GM18861 (cell line): Measurements from ENCODE around the gene ATL2.
A peak's percentile ranks its signal among the peaks of the same experiment; 100 is the strongest.
"Not testable (repeated sequence)": the region's sequence is repeated elsewhere in the genome, so short reads cannot be mapped to it uniquely, and the experiment has no call there.

ENCODE experiments used
- ATAC-seq: cut with Tn5 transposase; IDR thresholded peaks from one replicate; pipeline ENCODE4 v1.9.1; 2021; ENCODE audit not compliant: unreplicated experiment

The ATL2 gene

DNA sequence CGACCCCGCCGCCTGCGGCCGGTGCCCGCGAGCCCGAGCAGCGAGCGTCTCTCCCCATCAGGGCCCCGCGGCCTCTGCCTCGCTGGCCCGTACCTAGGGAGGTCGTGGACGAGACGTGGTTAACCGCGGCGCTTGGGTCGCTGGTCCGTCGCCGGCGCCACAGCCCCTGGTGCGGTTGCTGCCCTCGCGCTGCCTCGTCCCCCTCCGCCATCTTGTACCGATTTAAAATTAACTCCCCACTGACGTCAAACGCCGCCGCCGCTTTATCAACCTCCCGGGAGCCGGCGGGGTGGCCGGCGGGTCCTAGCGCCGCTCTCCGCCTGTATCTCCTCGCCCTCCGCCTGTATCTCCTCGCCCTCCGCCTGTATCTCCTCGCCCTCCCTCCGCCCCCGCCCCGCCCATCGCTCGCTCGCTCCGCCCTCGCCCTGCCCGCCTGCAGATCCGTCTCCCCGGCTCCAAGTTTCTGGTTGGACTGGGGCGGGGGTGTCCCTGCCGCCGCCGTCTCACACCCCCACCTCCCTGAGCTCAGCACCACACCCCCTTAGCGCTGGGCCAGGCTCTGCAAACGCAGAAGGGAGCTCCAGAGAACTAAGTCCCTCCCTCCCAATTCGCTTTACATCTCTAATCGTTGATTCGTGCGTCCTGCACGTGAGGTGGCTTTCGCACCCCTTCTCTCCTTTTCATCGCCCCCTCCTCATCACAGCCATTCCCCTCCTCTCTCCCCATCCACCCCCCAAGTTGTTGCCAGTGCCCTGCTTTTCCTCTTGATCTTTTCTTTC lies at the start of gene ATL2:
ATL2 (minus strand) TSS at position 224 of the 779 bp plus-strand sequence; CDS start at position 211, 13 bp downstream.
- ATAC-seq = peak; percentile 76

DNA sequence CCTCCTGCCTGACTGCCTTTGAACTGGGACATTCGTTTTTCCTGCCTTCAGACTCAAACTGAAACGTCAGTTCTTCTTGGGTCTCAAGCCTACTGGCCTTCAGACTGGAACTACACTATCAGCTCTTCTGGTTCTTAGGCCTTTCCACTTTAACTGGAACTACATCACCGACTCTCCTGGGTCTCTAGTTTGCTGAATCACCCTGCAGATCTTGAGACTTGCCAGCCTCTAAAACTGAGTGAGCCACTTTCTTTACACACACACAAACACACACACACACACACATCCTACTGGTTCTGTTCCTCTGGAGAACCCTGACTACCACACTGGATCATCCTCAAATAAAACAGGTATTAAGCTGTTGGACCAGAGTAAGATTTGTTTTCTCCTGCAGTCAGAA lies 46.7 kb upstream of the ATL2 start:
- no peak for ATAC-seq

DNA sequence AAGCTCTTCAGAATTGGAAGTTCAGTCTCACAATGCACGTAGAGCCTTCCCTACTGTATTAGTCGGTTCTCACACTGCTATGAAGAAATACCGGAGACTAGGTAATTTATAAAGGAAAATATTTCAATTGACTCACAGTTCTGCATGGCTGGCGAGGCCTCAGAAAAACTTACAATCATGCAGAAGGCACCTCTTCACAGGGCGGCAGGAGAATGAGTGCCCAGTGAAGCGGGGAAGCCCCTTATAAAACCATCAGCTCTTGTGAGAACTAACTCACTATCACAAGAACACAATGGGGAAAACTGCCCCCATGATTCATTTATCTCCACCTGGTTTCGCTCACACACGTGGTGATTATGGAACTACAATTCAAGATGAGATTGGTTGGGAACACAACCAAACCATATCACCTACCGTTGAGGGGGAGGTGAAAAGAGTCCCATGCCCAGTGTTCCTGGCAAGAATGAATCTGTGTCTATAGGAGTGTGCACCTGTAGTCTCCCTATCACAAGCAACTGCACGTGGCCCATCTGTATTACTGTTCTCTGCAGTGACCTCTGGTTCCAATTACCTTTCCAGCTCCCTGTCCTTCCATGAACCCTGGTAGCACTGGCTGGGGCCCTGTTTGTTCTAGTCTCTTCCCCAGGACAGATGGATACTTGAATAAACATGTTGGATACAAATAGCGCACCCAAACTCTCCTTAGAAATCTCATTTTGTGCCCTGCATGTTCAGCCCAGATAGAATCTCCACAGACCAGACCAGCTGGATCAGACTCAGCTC lies 44.4 kb upstream of the ATL2 start:
- no peak for ATAC-seq

DNA sequence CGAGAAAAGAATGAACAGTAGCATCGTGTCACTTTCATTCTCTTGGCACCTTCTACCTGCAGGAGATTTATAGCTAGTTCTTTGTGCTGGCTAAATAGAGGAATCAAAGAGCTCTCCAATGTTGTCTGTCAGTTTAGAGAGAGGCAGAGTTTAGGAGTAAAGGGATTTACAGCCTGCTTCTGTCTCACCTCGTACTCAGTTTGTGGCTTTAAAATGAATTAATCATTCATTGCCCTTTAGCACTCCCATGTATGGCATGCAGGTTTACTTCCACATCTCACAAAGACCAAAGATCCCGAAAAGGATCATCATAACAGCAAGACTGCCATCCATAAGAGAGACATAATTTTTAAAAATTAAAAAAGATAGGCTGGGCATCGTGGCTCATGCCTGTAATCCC lies 42.4 kb upstream of the ATL2 start:
- no peak for ATAC-seq

DNA sequence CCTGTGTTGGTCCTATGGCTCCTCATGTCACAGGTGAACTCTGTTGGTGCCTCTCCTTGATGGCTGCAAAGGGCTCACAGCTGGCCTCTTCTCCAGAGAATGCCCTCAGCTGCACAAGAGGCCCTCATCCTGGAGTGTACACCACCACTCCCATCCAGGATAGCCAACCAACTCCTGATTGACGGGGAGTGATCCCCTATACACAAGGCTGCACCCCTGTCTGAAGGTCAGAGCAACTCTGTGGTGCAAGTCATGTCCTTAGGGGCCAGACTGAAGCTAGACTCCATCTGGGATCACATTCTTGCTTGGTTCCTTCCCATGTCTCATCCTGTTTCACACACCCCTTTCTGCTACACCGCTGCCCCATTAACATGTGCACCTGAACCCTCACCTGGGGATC lies 41.7 kb upstream of the ATL2 start:
- ATAC-seq = no peak

DNA sequence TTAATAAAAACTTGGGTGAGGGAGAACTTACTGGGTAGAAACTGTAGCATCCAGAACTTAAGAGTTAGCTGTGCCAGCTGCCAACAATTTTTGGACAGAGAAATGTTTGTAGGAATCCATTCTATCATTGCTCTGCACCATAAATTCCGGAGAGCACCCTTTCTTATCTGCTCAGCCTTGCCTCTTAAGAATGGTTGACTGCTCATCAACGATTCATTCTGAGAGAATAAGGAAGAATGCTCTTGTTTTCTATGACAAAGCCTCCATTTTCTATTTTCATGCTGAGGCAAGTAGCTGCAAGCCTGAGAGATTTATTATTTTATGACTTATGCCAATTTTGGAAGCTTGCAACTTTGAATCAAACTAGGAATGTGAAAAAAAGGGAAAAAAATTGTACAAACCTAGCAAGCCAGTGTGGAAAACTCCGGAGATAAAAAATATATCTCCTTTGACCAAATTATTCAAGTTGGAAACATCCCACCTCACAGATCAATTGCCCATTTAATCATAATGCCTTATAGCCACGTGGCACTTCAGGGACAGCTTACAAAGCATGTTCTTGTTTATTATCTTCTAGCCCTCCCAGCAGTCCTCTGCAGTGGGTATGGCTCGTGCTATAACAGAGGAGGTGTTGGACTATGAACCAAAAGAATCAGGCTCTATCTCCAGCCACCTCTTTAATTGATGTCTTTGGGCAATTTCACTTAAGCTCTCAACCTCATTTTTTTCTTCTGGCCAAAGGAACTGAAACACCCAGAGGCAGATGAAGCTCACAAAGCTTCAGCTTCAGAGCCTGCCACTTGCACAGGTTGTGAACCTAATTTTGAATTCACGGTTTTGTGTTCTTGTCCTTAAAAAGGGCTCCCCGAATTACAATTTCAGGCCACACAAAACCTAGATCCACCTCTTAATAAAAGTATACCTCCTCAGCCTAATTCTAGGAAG lies 40.9 kb upstream of the ATL2 start:
- no peak for ATAC-seq

DNA sequence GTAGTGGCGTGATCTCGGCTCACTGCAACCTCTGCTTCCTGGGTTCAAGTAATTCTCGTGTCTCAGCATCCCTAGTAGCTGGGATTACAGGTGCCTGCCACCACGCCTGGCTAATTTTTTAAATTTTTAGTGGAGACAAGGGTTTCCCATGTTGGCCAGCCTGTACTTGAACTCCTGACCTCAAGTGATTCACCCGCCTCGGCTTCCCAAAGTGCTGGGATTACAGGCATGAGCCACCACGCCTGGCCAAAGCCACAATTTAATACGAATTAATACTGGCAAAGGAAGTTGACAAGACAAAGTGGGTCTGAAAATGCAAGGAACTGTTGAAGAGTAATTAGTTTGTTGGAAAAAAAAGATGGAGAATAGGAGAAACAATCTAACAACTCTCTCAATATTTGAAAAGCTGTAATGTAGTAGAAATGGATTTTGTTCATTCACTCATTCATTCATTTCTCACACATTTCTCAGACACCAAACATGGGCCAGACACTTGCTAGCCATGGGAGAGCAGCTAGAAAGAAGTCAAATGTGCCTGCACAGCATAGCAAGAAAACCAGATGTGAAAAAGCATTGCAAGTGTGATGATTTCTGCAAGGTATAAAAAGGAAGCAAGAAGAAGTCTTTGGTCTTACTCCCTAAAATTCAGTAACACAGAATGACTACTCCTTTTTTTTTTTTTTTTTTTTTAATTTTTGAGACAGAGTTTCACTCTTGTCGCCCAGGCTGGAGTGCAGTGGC lies 39.4 kb upstream of the ATL2 start:
- no peak for ATAC-seq

DNA sequence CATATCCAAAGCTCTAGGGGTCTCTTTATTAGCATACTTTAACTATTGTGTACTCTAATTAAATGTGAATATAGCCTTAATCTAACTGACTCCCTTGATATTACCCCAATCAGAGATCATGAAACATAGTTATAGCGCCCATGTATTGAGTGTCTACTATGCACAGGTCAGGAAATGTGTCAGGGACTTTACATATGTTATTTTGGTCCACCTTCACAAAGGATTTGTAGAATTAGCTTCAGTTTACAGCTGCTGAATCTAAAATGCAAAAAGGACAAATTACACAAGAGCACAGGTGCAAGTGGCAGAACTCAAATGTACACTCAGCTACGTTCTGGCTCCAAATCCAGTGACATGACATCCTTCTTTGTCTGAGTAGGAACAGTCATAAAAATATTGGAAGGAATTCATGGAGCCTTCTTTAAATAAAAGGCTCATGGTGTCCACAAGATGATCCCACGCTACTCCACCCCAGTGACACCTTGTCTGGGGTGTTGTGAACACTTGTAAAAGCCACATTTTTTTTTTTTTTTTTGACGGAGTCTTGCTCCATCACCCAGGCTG lies 38.7 kb upstream of the ATL2 start:
- ATAC-seq = no peak

DNA sequence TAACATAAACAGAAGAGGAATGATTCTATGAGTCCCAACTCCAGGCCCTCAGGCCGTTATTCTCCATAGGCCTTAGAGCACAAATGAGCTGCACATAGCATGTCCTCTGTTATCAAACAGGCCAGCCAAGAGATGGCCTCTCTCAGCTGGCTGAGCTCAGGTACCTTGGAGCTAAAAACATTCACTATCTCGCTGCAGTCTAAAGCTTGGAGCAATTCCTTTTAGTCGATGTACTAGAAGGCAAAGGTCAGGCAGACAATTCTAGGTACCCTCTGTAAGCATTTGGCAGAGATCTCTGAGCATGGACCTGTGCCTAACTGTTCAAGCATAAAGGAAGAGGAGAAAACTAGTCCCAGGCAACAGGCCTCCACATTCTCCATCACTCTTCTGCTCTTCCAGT lies 38.0 kb upstream of the ATL2 start:
- no peak for ATAC-seq

DNA sequence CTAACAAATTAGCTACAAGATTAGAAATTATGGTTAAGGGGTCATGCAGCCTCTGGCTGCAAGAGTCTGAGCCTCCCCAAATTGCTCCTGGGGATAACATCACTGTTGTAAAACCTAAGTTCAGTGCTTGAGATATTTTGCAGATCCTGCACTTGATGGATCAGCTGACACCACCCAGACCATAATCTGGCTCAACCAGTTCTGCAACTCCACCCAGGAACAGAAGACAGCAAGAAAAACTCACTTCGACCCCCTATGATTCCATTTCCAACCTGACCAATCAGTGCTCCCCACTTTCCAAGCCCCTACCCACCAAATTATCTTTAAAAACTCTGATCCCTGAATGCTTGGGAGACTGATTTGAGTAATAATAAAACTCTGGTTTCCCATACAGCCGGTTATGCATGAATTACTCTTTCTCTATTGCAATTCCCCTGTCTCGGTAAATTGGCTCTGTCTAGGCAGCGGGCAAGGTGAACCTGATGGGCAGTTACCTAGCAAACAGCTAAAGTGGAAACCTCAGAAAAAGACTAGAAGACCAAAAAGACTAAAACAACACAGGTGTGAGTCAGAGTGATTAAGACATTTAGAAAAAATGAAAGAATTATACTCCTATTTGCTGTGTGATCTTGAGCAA lies 35.3 kb upstream of the ATL2 start:
- not testable (repeated sequence) for ATAC-seq

DNA sequence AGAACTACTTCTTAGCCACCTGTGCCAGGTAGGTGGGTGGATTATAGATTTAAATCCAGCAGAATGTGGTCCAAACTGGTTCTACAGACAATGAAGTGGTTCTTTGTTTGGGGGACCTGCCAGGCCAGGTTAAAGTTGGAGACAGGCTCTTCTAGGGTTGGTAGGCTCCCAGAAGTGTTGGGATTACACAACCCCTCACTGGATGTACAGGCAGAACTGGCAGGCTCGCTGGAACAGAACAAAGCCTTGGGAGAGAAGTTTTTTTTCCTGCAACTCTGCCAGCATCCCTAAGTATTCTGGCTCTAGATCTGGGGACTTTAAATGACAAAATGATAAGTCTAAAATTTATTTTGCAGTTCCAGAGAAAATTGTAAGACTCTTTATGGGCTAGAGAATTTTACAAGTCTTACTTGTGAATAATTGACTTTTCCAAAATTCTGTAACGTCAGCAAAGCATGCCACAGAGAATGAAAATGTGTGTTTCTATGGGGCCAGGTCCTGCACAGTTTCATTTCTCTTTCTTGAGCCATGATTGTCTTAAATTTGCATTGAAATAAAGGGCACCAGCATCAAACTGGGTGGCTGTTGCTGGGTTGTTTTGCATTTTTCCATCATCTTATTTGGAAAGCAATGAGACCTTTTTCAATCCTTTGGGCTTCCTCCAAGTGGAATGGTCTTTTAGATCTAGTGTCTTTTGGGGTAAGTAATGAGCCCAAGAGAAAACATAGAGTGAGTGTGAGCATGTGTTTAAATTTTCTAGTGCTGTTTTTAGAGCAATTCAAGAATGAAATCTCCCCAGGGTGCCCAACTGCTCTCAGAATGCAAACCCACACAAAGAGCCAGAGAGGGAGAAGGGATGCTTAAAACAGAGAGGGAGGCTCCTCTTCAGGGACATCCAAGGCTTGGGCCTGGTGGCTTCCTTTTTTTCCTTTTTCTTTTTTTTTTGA lies 32.4 kb upstream of the ATL2 start:
- ATAC-seq = peak; percentile 78

DNA sequence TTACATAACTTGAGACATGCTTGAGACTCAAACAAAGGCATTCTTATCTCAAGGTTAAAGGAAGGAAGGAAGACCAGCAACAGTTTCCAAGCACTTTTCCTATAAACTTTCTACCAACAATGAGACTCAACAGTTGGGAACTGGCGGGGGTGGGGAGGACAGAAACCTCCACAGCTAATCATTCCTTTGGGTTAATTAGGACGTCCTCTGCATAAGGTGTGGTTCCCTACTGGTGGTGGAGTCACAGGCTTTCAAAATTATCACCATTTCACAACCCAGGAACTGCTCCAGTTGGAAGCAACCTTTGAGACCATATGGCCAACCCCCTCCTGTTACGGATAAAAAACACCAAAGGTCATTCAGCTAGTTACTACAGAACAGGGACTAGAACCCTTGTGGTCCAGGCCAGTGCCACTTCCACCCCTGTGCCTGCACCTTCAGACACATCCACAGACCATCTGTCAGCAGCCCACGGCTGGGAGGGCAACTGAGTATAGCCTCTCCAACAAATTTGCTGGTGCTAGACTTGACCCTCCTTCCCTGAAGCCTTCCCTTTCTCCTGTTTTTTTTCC lies 30.1 kb upstream of the ATL2 start:
- no peak for ATAC-seq

DNA sequence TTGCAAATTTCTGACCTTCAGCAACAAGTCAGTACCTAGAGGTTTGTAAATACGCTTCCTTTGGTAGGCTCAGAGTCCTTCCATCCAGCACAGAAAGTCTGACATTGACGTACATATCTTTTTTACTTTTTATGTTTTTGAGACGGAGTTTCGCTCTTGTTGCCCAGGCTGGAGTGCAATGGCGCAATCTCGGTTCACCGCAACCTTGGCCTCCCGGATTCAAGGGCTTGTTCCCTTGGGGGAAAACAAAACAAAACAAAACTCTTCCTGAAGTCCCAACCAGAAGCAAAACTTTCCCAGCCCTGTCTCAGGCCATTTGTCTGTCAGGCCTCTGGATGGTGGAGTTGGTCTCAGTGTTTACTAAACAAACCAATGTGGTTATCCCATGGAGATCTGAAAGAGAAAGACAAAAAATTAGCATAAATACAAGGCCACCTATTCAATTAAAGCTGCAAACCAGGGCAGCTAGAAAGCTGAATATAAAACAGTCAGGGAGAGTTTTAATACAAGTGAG lies 29.6 kb upstream of the ATL2 start:
- ATAC-seq = no peak

DNA sequence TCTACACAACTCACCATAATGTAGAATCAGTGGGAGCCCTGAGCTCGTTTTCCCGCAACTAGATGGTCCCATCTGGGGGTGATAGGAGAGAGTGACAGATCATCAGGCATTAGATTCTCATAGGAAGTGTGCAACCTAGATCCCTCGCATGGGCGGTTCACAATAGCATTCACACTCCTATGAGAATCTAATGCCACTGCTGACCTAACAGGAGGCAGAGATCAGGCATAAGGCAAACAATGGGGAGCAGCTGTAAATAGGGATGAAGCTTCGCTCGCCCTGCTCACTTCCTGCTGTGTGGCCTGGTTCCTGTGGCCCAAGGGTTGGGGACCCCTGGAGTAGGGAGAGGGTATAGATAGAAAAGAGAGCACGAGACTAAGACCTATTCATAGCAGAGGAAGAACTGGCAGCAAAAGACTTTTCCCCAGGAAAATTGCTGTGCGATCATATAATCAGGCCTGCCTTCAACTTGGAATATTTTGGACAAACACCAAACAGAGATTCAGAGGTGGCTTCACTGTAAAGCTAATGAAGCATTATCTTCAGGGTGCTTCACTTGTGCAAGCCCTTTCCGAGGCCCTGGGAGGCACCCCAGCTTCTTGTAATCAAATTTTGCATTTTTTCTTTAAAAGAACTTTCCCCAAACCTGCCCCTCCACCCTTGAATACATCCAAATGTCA lies 29.0 kb upstream of the ATL2 start:
- no peak for ATAC-seq

DNA sequence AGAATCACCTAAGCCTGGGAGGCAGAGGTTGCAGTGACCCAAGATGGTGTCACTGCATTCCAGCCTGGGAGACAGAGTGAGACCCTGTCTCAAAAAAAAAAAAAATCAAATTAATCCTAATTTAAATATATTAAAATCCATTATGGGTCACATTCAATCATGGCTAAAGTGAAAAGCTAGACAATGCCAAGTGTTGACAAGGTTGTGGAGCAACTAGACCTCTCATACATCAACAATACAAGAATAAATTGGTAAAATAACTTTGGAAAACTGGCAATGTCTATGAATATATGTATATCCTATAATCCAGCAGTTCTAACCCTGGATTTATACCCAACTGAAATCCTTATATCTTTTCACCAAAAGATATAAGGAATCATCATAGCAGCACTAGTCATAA lies 23.4 kb upstream of the ATL2 start:
- no peak for ATAC-seq

DNA sequence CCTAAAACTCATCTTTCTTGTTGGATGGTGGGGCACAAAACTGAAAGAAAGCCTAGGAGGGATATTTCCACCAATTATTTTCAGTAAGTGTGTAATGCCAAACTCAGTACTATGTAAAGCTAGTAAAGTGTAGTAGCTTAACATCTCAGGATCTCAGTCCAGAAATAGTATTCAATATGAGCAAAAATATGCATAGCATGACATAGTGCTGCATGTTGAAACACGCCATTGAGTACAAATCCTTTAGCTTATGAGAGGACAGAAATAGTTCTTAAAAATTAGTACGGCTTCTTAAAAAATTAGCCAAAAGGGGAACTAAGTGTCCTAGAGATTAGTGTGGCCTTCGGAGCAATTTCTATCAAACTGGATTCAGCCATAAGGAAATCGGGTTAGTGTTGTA lies 21.7 kb upstream of the ATL2 start:
- no peak for ATAC-seq

DNA sequence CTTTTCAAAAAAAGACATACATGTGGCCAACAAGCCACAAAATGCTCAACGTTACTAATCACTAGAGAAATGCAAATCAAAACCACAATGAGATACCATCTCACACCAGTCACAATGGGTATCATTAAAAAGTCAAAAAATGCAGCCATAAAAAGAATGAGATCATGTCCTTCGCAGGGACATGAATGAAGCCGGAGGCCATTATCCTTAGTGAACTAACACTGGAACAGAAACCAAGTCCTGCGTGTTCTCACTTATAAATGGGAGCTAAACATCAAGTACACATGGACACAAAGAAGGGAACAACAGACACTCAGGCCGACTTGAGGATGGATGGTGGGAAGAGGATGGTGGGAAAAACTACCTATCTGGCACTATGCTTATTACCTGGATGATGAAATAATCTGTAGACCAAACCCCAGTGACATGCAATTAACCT lies 17.8 kb upstream of the ATL2 start:
- ATAC-seq = peak; percentile 57

DNA sequence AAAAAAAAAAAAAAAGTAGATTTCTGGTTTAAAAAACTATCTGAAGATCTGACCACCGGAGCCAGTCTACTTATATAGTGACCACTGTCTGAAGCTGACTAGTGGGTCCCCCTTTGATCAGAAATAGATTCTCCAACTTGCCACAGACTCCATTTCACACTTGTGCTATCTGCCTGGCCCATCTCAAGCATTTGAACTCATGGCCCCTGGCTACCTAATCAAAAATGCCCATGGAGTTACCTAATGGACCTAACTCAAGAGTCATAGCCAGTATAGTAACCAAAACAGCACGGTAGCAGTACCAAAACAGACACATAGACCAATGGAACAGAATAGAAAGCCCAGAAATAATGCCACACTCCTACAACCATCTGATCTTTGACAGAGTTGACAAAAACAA lies 17.0 kb upstream of the ATL2 start:
- ATAC-seq = no peak
